SK-N-SH treated with all-trans-retinoic acid at 6 μM for 48 hours (cell line): ENCODE measurements around the gene GPR65.

Experiments used
- ATAC-seq: fragments of 200-7000 bp; cut with Tn5 transposase; 3 replicates; pipeline ENCODE4 v1.9.1; 2020; ENCODE audit warnings: mild to moderate bottlenecking, moderate library complexity
- ARNTL ChIP-seq: fragments of 450-650 bp; formaldehyde crosslinking; IDR thresholded peaks from 2 replicates; pipeline ENCODE4 v1.5.0; 2020; ENCODE audit warnings: low read depth, mild to moderate bottlenecking, moderate library complexity, borderline replicate concordance
- CSDC2 ChIP-seq: fragments of 250-450 bp; sonication (Bioruptor Pico); IDR thresholded peaks from 2 replicates; pipeline ENCODE4 v1.5.0; 2020; ENCODE audit warnings: mild to moderate bottlenecking, moderate library complexity
- ESRRG ChIP-seq: fragments of 250-450 bp; sonication (Bioruptor Pico); IDR thresholded peaks from 2 replicates; pipeline ENCODE4 v1.6.1; 2021; ENCODE audit warnings: mild to moderate bottlenecking
- GLIS3 ChIP-seq: fragments of 250-450 bp; sonication (Bioruptor Pico); IDR thresholded peaks from 2 replicates; pipeline ENCODE4 v1.5.0; 2020; ENCODE audit warnings: mild to moderate bottlenecking, moderate library complexity
- ISL1 ChIP-seq: fragments of 250-450 bp; sonication (Bioruptor Pico); IDR thresholded peaks from 2 replicates; pipeline ENCODE4 v2.1.2; 2022; ENCODE audit warnings: mild to moderate bottlenecking, moderate library complexity
- OSR1 ChIP-seq: fragments of 250-450 bp; sonication (Bioruptor Pico); IDR thresholded peaks from 2 replicates; pipeline ENCODE4 v1.8.0; 2022; ENCODE audit warnings: moderate library complexity, mild to moderate bottlenecking, inconsistent platforms
- PATZ1 ChIP-seq: fragments of 250-450 bp; sonication (Bioruptor Pico); IDR thresholded peaks from 2 replicates; pipeline ENCODE4 v1.8.0; 2020; ENCODE audit warnings: mild to moderate bottlenecking, moderate library complexity, borderline replicate concordance
- PPARA ChIP-seq: fragments of 250-450 bp; sonication (Bioruptor Pico); IDR thresholded peaks from 2 replicates; pipeline ENCODE4 v1.5.0; 2020; ENCODE audit warnings: mild to moderate bottlenecking, borderline replicate concordance
- RARB ChIP-seq: fragments of 250-450 bp; sonication (Bioruptor Pico); IDR thresholded peaks from 2 replicates; pipeline ENCODE4 v1.8.0; 2021; ENCODE audit warnings: mild to moderate bottlenecking, moderate library complexity
- SNAI2 ChIP-seq: fragments of 250-450 bp; sonication (Bioruptor Pico); IDR thresholded peaks from 2 replicates; pipeline ENCODE4 v1.5.0; 2020; ENCODE audit warnings: mild to moderate bottlenecking, moderate library complexity
- TCF4 ChIP-seq: fragments of 250-450 bp; sonication (Bioruptor Pico); IDR thresholded peaks from 2 replicates; pipeline ENCODE4 v1.8.0; 2021; ENCODE audit warnings: mild to moderate bottlenecking, moderate library complexity, borderline replicate concordance
- TOX ChIP-seq: fragments of 250-450 bp; sonication (Bioruptor Pico); IDR thresholded peaks from 2 replicates; pipeline ENCODE4 v1.8.0; 2021; ENCODE audit warnings: mild to moderate bottlenecking, moderate library complexity, borderline replicate concordance
- ZC3H10 ChIP-seq: fragments of 250-450 bp; sonication (Bioruptor Pico); IDR thresholded peaks from 2 replicates; pipeline ENCODE4 v1.5.1; 2021; ENCODE audit warnings: mild to moderate bottlenecking, moderate library complexity
- ZFP3 ChIP-seq: fragments of 250-450 bp; sonication (Bioruptor Pico); IDR thresholded peaks from 2 replicates; pipeline ENCODE4 v1.5.0; 2020; ENCODE audit warnings: mild to moderate bottlenecking, moderate library complexity
- ZFP30 ChIP-seq: fragments of 450-650 bp; formaldehyde crosslinking; IDR thresholded peaks from 2 replicates; pipeline ENCODE4 v1.5.0; 2022; ENCODE audit warnings: mild to moderate bottlenecking, moderate library complexity
- ZNF565 ChIP-seq: fragments of 450-650 bp; formaldehyde crosslinking; conservative IDR thresholded peaks from 2 replicates; pipeline ENCODE4 v1.5.0; 2020; ENCODE audit warnings: low read depth, mild to moderate bottlenecking, moderate library complexity
- ZNF70 ChIP-seq: fragments of 450-650 bp; formaldehyde crosslinking; IDR thresholded peaks from 2 replicates; pipeline ENCODE4 v1.5.0; 2020; ENCODE audit warnings: mild to moderate bottlenecking, moderate library complexity
- ZNF8 ChIP-seq: fragments of 450-650 bp; formaldehyde crosslinking; IDR thresholded peaks from 2 replicates; pipeline ENCODE4 v1.5.0; 2020; ENCODE audit warnings: mild to moderate bottlenecking, moderate library complexity
- TF ChIP-seq, protein P1 (sequence below): fragments of 250-450 bp; sonication (Bioruptor Pico); IDR thresholded peaks from 2 replicates; pipeline ENCODE4 v1.5.1; 2020; ENCODE audit warnings: low read depth, mild to moderate bottlenecking, moderate library complexity
- TF ChIP-seq, protein P2 (sequence below): fragments of 250-450 bp; sonication (Bioruptor Pico); IDR thresholded peaks from 2 replicates; pipeline ENCODE4 v1.8.0; 2021; ENCODE audit warnings: low read depth, mild to moderate bottlenecking, moderate library complexity, borderline replicate concordance
- TF ChIP-seq, protein P3 (sequence below): fragments of 250-450 bp; sonication (Bioruptor Pico); IDR thresholded peaks from 2 replicates; pipeline ENCODE4 v1.5.0; 2020; ENCODE audit warnings: mild to moderate bottlenecking, moderate library complexity
- TF ChIP-seq, protein P4 (sequence below): fragments of 250-450 bp; sonication (Bioruptor Pico); IDR thresholded peaks from 2 replicates; pipeline ENCODE4 v1.5.1; 2021; ENCODE audit warnings: mild to moderate bottlenecking, moderate library complexity

GPR65 gene

DNA sequence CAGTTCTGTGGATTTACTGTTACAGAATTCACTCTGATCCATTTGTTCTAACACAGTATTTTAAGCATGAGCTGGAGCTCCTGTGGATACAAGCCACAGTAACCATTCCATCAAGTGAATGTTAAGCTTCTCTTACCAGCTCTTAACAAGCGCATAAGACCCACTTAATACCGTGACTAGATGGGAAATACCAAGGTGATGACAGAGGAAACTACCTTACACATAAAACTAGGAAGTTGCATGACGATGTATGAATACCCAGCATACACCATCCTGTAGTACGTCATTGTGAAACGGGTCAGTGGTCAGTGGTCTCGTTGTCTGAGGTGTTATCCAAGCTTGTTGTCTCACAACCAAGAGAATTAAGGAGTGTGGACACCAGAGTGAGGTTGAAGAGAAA is 10.0 kb upstream of the GPR65 start:
- TF ChIP-seq ZFP30 (no peak), TCF4 (CRISPR knock-in tag) (no peak), PPARA (CRISPR knock-in tag) (no peak), GLIS3 (CRISPR knock-in tag) (no peak), ISL1 (CRISPR knock-in tag) (no peak), ESRRG (CRISPR knock-in tag) (no peak), ZNF565 (CRISPR knock-in tag) (no peak), ZFP3 (CRISPR knock-in tag) (no peak), PATZ1 (CRISPR knock-in tag) (no peak), CSDC2 (CRISPR knock-in tag) (no peak), ZNF8 (no peak), ARNTL (no peak), ZC3H10 (CRISPR knock-in tag) (no peak), OSR1 (CRISPR knock-in tag) (no peak), SNAI2 (CRISPR knock-in tag) (no peak), TOX (CRISPR knock-in tag) (no peak)
- TF ChIP-seq, protein P1, sequence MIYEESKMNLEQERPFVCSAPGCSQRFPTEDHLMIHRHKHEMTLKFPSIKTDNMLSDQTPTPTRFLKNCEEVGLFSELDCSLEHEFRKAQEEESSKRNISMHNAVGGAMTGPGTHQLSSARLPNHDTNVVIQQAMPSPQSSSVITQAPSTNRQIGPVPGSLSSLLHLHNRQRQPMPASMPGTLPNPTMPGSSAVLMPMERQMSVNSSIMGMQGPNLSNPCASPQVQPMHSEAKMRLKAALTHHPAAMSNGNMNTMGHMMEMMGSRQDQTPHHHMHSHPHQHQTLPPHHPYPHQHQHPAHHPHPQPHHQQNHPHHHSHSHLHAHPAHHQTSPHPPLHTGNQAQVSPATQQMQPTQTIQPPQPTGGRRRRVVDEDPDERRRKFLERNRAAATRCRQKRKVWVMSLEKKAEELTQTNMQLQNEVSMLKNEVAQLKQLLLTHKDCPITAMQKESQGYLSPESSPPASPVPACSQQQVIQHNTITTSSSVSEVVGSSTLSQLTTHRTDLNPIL: no peak
- TF ChIP-seq, protein P2, sequence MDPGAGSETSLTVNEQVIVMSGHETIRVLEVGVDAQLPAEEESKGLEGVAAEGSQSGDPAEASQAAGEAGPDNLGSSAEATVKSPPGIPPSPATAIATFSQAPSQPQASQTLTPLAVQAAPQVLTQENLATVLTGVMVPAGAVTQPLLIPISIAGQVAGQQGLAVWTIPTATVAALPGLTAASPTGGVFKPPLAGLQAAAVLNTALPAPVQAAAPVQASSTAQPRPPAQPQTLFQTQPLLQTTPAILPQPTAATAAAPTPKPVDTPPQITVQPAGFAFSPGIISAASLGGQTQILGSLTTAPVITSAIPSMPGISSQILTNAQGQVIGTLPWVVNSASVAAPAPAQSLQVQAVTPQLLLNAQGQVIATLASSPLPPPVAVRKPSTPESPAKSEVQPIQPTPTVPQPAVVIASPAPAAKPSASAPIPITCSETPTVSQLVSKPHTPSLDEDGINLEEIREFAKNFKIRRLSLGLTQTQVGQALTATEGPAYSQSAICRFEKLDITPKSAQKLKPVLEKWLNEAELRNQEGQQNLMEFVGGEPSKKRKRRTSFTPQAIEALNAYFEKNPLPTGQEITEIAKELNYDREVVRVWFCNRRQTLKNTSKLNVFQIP (CRISPR knock-in tag): no peak
- TF ChIP-seq, protein P3, sequence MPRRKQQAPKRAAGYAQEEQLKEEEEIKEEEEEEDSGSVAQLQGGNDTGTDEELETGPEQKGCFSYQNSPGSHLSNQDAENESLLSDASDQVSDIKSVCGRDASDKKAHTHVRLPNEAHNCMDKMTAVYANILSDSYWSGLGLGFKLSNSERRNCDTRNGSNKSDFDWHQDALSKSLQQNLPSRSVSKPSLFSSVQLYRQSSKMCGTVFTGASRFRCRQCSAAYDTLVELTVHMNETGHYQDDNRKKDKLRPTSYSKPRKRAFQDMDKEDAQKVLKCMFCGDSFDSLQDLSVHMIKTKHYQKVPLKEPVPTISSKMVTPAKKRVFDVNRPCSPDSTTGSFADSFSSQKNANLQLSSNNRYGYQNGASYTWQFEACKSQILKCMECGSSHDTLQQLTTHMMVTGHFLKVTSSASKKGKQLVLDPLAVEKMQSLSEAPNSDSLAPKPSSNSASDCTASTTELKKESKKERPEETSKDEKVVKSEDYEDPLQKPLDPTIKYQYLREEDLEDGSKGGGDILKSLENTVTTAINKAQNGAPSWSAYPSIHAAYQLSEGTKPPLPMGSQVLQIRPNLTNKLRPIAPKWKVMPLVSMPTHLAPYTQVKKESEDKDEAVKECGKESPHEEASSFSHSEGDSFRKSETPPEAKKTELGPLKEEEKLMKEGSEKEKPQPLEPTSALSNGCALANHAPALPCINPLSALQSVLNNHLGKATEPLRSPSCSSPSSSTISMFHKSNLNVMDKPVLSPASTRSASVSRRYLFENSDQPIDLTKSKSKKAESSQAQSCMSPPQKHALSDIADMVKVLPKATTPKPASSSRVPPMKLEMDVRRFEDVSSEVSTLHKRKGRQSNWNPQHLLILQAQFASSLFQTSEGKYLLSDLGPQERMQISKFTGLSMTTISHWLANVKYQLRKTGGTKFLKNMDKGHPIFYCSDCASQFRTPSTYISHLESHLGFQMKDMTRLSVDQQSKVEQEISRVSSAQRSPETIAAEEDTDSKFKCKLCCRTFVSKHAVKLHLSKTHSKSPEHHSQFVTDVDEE (CRISPR knock-in tag): no peak
- TF ChIP-seq, protein P4, sequence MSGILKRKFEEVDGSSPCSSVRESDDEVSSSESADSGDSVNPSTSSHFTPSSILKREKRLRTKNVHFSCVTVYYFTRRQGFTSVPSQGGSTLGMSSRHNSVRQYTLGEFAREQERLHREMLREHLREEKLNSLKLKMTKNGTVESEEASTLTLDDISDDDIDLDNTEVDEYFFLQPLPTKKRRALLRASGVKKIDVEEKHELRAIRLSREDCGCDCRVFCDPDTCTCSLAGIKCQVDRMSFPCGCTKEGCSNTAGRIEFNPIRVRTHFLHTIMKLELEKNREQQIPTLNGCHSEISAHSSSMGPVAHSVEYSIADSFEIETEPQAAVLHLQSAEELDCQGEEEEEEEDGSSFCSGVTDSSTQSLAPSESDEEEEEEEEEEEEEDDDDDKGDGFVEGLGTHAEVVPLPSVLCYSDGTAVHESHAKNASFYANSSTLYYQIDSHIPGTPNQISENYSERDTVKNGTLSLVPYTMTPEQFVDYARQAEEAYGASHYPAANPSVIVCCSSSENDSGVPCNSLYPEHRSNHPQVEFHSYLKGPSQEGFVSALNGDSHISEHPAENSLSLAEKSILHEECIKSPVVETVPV (CRISPR knock-in tag): no peak
- no peak for ATAC-seq

GRCh38 chr14:87995500-87996290 is 9.2 kb upstream of the GPR65 start:
- TF ChIP-seq ZNF8: no peak
- ATAC-seq: no peak

DNA sequence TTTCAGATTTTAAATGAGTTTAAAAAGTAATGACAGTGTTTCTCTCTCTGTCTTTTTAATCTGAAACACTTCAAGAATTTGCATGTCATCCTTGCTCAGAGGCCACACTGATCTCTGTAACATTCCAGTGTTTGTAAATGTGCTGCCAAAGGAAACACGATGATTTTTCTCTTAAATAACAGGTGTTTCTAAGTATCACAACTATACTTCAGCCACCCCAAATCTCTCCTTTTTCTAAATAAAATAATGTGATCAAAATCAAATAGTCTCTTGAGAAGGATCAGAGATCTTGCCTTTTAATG is 8.7 kb upstream of the GPR65 start:
- ATAC-seq: no peak
- TF ChIP-seq SNAI2 (CRISPR knock-in tag): no peak
- TF ChIP-seq ISL1 (CRISPR knock-in tag): no peak
- TF ChIP-seq ZNF70 (CRISPR knock-in tag): no peak

GRCh38 chr14:87998482-87998881 is 6.5 kb upstream of the GPR65 start:
- no peak for ATAC-seq
- TF ChIP-seq, protein P3 (CRISPR knock-in tag): no peak
- TF ChIP-seq TOX (CRISPR knock-in tag) (no peak), ZFP30 (no peak), RARB (CRISPR knock-in tag) (no peak), ZC3H10 (CRISPR knock-in tag) (no peak), GLIS3 (CRISPR knock-in tag) (no peak), CSDC2 (CRISPR knock-in tag) (no peak), PPARA (CRISPR knock-in tag) (no peak), ZNF8 (no peak)
- TF ChIP-seq, protein P1: no peak
